ENCODE measurements around the gene ABCD1. TPM values are rescaled to one million over a fixed set of nuclear protein-coding genes. Genes with fewer than 3 reads are reported as not detected.

The ABCD1 gene
- total RNA-seq, 4 donors from 2014 or later, result 1.8 to 5.0 (median 3.5) TPM

DNA sequence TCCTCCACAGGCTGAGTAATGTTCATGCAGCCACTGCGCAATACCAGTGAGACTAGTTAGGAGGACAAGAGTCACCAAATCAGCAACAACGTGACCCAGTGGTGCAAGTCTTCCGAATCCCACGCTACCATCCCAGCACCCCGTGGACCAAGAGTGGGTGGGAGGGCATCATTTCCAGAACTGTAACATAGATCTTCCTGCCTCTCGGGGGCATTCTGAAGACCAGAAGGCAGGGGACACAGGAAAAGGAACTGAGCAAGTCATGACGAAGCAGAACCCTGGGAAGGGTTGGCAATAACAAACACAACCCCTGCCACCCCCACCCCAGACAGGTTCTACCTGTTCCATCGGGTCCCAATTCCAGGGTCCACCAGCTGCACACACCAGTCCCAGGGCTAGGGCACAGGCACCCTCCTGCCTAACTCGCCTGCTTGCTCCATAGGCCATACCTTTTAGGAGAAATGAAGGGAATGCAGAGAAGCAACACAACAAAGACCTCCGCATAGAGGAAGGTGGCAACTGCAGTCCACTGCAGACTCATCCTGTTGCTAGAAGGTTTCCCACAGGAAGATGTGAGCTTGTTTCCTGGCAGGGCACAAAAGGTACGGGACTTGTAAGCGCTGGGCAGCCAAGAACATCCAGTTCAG lies 1.8 kb upstream of the ABCD1 start:
- Histone ChIP-seq H3K4me1 (peaks cover 29 to 74% (median 31%) of the 10 kb centered on the region in 3 donors), H3K36me3 (peaks cover 0 to 33% (median 0%) of the 10 kb centered on the region in 3 donors), H3K4me3 (peak overlapping the region; percentile 68 to 80 (median 74)), H3K27me3 (no peaks in the 10 kb centered on the region), H3K27ac (peak overlapping the region; percentile 93 to 96 (median 94)), H3K9me3 (no peaks in the 10 kb centered on the region)
- 18 to 41% methylated on average over 7 to 9 of the region's 12 CpGs for WGBS, 2 donors
- intact Hi-C loops (cut with DNase I), result no loop called here
- TF ChIP-seq POLR2A (IDR thresholded peaks at IDR 0.05), result no peak
- TF ChIP-seq, protein P1, sequence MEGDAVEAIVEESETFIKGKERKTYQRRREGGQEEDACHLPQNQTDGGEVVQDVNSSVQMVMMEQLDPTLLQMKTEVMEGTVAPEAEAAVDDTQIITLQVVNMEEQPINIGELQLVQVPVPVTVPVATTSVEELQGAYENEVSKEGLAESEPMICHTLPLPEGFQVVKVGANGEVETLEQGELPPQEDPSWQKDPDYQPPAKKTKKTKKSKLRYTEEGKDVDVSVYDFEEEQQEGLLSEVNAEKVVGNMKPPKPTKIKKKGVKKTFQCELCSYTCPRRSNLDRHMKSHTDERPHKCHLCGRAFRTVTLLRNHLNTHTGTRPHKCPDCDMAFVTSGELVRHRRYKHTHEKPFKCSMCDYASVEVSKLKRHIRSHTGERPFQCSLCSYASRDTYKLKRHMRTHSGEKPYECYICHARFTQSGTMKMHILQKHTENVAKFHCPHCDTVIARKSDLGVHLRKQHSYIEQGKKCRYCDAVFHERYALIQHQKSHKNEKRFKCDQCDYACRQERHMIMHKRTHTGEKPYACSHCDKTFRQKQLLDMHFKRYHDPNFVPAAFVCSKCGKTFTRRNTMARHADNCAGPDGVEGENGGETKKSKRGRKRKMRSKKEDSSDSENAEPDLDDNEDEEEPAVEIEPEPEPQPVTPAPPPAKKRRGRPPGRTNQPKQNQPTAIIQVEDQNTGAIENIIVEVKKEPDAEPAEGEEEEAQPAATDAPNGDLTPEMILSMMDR (IDR thresholded peaks at IDR 0.05), result no peak
- no peak for DNase-seq

DNA sequence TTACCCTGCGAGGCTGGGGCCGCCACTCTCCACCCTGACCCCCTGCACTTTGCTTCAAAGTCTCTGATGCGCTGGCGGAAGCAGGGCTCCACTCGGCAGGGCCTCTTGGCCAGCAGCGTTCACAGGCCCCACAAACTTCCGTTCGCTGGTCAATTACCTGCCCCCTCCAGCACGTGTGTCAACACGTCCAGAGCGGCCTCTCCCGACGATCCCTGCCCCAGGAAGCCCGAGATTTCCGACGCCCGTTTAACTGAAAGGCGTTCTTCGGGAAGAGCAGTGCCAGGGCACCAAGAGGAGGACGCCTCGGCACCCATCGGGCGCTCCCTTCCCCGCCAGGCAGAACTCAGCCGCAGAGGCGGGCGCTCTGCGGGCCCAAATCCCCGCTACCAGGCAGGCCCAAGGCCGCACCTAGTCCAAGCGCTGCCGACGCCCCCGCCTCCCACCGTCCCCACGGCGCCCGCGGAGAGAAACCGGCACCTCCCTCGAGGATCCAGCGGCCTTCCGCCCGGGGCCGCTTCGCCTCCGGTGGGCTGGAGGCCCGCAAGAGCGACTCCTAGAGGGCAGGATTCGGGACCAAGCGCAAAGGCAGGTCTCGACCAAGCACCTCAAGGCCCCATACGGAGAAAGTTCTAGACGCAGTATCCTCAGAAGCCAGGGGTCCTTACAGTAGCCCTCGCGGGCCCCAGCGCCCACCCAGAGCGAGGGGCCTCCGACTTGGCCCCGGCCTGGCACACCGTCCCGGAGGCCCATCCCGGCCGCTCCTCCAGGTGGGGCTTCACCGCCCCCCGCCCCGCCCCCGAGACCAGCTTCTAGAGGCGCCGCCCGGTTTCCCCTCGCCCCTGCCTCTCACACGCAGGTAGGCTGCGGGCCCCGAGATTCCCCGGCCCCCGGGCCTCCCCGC lies 1.1 kb upstream of the ABCD1 start:
- DNase-seq, result no peak
- no peaks in the 10 kb centered on the region for H3K27me3 ChIP-seq
- H3K4me3 ChIP-seq, result peak overlapping the region; percentile 68 to 80 (median 74)
- H3K27ac ChIP-seq, result peak overlapping the region; percentile 93 to 96 (median 94)
- H3K4me1 ChIP-seq, result peaks cover 33 to 78% (median 33%) of the 10 kb centered on the region in 3 donors
- H3K36me3 ChIP-seq, result peaks cover 0 to 25% (median 0%) of the 10 kb centered on the region in 3 donors
- no peaks in the 10 kb centered on the region for H3K9me3 ChIP-seq
- intact Hi-C loops (cut with DNase I), result no loop called here
- no CpG with 5 or more reads among the region's 78 CpGs for WGBS, 2 donors
- no peak for TF ChIP-seq POLR2A (IDR thresholded peaks at IDR 0.05)
- TF ChIP-seq, protein P1 (IDR thresholded peaks at IDR 0.05), result peak in 1 of 6 experiments; percentile 7

DNA sequence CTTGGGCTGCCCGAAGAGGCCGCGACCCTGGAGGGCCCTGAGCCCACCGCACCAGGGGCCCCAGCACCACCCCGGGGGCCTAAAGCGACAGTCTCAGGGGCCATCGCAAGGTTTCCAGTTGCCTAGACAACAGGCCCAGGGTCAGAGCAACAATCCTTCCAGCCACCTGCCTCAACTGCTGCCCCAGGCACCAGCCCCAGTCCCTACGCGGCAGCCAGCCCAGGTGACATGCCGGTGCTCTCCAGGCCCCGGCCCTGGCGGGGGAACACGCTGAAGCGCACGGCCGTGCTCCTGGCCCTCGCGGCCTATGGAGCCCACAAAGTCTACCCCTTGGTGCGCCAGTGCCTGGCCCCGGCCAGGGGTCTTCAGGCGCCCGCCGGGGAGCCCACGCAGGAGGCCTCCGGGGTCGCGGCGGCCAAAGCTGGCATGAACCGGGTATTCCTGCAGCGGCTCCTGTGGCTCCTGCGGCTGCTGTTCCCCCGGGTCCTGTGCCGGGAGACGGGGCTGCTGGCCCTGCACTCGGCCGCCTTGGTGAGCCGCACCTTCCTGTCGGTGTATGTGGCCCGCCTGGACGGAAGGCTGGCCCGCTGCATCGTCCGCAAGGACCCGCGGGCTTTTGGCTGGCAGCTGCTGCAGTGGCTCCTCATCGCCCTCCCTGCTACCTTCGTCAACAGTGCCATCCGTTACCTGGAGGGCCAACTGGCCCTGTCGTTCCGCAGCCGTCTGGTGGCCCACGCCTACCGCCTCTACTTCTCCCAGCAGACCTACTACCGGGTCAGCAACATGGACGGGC lies 579 bp downstream of the ABCD1 start:
- intact Hi-C loops (cut with DNase I), result no loop called here
- no peak for DNase-seq
- 65% methylated on average over 16 of the region's 55 CpGs; no CpG with 5 or more reads in 1 of the 2 donors for WGBS, 2 donors

DNA sequence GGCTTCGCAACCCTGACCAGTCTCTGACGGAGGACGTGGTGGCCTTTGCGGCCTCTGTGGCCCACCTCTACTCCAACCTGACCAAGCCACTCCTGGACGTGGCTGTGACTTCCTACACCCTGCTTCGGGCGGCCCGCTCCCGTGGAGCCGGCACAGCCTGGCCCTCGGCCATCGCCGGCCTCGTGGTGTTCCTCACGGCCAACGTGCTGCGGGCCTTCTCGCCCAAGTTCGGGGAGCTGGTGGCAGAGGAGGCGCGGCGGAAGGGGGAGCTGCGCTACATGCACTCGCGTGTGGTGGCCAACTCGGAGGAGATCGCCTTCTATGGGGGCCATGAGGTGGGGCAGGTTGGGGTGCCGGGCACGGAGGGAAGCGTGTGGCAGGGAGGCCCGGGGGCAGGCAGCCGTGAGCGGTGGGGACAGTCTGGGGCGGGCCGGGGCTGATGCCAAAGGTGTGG lies 1.2 kb downstream of the ABCD1 start:
- WGBS, 2 donors, result 100% methylated on average over 1 of the region's 35 CpGs; no CpG with 5 or more reads in 1 of the 2 donors
- TF ChIP-seq POLR2A (IDR thresholded peaks at IDR 0.05), result no peak
- TF ChIP-seq, protein P1 (IDR thresholded peaks at IDR 0.05), result no peak
- peaks cover 33 to 61% (median 33%) of the 10 kb centered on the region in 3 donors for H3K4me1 ChIP-seq

More for the DNA sequence above, 579 bp downstream of the ABCD1 start:
- peak overlapping the region; percentile 68 to 80 (median 74) for H3K4me3 ChIP-seq
- no peaks in the 10 kb centered on the region for H3K27me3 ChIP-seq
- peaks cover 33 to 62% (median 33%) of the 10 kb centered on the region in 3 donors for H3K4me1 ChIP-seq
- no peaks in the 10 kb centered on the region for H3K9me3 ChIP-seq
- peak overlapping the region; percentile 93 to 96 (median 94) for H3K27ac ChIP-seq
- TF ChIP-seq, protein P1 (IDR thresholded peaks at IDR 0.05), result no peak
- peaks cover 0 to 14% (median 0%) of the 10 kb centered on the region in 3 donors for H3K36me3 ChIP-seq

More for the DNA sequence above, 1.2 kb downstream of the ABCD1 start:
- no peak for DNase-seq
- H3K4me3 ChIP-seq, result peak overlapping the region in 3 of 4 donors; percentile 14 to 80 (median 76)
- H3K9me3 ChIP-seq, result no peaks in the 10 kb centered on the region
- H3K27ac ChIP-seq, result peak overlapping the region; percentile 70 to 96 (median 82)
- intact Hi-C loops (cut with DNase I), result no loop called here
- H3K36me3 ChIP-seq, result peaks cover 0 to 8% (median 0%) of the 10 kb centered on the region in 3 donors
- H3K27me3 ChIP-seq, result no peaks in the 10 kb centered on the region
